NCI-H1105 treated with DMSO at 0.1 percent for 48 hours (cell line): ENCODE measurements around the gene ZNF592.

Source experiments
- DNase-seq: peaks from one replicate; lab custom pipeline; 2025; lab: John Stamatoyannopoulos, UW

ZNF592 gene

DNA sequence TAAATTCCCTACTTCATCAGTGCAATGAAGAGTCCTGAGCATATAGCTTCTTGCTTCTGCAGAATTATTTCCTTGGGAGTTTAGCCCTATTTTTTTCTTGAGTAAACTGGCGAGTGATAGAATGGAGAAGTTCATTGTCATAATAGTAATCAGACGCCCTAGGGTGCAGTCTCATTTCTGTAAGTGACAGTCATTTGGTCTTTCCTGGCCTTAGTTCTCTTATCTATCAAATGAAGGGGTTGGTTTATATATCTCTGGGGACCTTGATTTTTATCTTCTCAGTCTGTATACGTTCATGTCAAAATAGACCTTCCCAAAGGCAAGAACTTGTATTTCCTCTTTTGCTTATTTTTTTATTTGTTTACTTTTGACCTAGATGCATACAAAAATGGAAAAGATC lies 58.8 kb downstream of the ZNF592 start:
- DNase-seq: no peak

DNA sequence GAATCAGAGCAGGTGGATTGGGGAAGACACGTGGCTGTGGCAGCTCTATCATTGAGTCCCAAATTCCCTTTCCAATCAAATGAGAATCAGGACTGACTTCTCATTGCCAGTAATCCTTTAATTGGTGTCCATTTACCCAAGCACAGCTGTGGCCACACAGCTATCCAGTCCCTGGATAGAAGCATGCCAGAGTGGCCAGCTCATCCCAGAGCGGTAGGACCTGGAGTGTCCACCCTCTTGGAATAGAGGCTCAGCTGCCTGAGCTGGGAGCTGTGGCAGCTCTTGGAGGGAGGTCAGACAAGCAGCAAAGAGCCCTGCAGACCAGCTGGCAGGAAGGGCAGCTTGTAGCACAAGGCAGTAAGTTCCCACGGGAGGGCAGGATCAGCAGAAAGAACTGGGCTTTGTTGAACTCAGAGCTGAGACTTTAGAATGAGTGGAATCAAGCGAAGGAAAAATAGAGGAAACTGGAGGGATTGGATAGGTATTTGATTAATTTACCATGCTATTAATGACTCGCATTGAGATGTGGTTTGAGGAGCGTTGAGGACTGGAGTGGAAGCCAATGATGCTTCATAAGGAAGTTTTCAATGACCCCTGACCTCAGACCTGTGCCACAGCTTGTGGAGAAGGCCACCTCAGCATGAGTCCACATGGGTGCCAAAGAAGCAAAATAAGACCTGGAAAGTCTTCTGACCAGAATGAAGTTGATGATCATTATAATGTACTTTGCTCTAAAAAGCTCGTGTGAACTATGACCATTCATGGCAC lies 61.9 kb downstream of the ZNF592 start:
- no peak for DNase-seq

DNA sequence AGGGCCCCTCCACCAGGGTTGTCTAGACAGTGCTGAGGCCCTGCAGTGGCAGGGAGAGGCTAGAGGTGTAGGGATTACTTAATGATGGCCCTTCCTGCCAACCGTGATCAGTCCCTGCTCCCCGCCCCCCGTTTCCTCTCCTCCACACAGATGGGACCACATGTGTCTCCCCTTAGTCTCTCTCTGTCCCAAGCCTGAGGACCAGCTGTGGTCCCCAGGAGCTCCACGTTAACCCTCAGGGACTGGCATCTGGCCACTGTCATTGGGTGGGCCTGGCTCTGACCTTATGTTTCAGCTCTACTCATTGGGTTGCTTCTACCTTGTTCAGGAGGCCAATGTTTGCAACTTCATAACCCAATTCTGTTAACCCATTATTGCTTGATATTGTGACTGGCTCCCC lies 62.8 kb downstream of the ZNF592 start:
- DNase-seq: no peak

DNA sequence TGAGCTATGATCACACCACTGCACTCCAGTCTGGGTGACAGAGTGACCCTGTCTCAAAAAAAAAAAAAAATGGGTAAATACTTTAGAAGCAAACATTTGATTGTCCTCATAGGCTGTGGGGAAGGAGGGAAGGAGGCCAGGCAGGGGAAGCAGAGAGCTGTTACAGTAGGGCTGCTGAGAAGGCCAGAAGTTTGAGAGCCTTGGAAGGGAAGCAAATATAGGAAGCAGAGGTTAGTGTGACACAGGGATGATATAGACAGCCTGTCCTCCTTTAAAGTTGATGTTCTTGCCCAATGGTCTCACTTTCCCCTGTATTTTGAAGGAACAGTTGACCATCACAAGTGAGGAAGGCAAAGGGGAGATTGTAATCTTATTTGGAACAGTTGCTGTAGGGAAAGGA lies 63.4 kb downstream of the ZNF592 start:
- no peak for DNase-seq

DNA sequence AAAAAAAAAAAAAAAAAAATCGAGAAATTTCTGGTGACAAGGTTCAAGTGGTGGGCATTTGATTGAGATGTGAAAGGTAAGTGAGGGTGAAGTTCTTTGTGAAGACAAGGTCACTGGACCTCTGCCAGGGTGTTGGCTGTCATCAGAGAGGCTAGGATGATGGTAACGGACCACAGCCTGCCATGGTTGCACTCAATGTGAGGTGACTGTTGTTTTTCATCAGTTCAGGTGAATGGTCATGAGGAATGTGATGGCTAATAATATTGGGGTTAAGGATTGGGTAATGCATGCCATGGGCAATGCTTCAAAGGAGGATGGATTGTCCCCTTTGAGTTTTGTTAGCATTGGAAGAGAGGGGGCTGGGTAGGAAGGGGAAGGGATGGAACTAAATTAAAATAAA lies 64.5 kb downstream of the ZNF592 start:
- DNase-seq: no peak

DNA sequence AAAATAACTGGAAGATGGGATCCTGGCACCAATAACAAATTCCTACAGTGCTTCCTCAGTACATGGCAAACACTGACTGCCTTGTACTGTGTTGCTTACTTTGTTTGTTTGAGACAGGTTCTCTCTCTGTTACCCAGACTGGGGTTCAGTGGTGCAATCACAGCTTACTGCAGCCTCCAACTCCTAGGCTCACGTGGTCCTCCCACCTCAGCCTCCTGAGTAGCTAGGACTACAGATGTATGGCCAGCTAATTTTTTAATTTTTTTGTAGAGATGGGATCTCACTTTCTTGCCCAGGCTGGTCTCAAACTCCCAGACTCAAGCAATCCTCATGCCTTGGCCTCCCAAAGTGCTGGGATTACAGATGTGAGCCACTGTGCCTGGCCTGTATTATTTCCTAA lies 65.0 kb downstream of the ZNF592 start:
- no peak for DNase-seq

DNA sequence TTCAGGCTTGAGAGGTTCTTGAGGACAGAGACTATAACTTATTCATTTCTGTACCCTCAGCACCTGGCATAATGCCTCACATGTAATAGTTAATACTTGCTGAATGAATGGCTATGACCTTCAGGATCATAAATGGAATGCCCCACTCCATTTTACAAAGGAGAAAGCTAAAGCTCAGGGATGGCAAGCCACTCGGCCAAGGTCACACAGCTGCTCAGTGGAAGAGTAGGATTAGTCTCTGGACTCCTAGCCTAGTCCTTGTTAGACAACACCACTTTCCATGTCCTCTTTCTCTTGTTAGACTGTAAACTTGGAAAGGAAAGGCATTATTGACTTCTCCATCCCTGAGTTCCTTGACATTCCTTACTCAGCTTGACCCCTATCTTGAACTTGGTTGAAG lies 65.5 kb downstream of the ZNF592 start:
- DNase-seq: no peak

DNA sequence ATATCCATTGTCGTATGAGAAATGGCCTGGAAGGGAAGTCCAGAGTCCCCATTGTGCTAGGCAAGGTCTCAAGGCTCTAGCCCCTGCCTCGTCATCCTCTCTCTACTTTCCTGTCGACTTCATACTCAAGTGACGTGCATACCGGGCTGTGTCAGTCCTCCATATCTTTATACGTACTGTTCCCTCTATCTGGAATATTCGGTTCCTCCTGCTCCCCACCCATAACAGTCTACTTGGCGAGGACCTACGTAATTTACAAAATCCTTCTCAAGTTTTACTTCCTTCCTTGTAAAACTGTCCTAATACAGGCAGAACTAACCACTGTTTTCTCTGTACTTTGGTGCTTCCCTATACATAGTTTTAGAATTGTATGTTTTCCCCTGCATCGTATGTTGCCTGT lies 66.5 kb downstream of the ZNF592 start:
- DNase-seq: no peak

DNA sequence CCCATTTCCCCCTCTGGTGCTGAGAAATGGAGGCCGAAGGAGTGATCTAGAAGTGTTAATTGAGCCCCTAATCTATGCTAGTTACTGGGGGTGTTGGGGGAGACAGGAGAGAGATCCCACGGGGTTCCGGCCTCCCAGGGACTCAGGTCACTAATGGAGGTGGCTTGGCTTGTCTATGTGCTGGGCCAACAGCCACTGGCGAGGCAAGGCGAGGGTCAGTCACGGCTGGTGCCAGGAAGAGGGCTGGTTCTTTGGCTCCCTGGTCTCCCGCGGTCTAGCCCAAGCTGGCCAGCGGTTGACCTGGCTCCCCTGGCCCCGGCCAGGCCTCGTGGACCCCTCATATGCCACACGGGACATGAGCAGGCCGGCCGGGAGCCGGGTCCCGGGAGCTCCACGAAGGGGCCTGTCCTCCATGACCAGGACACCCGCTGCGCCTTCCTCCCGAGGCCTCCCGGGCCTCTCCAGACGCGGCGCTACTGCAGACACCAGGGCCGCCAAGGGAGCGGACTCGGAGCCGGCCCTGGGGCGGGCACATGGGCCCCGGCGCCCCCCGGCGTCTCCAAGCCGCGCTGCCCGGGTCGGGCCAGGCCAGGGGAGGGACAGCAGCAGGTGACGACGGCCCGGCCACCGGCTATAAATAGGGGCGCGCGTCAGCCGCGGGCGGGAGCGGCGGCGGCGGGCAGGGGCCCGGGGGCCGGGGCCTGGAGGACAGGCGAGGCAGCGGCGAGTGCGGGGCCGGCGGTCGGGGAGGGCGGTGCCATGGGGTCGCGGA lies 68.5 kb downstream of the ZNF592 start, which contains the start of gene ALPK3:
TSS of gene ALPK3 (plus strand) at position 663 of the 772 bp plus-strand sequence. CDS start at position 760, 97 bp downstream.
- DNase-seq: no peak

DNA sequence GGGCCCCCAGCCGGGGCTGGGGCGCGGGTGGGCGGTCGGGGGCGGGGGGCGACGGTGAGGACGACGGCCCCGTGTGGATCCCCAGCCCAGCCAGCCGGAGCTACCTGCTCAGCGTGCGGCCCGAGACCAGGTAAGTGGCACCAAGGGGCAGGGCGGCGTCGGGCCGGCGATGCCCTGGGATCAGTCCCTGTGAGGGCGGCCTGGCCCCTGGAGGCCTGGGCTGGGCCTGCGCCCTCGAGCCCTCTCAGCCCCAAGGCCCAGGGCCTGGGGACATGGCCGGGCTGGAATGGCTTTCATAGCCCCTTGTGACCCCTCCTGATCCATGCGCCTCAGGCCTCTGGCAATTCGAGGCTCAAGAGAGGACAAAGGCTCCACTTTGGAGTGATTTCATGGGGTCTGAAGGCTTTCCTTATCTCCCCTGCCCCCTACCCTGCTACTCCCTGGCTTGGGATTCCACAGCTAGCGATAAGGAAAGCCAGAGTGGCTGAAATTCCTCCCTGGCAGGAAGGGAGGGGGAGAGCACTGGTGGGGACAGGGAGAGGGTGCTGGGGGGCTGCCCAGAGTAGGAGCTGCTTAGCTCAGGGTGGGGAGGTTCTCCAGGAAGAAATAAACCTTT lies 69.2 kb downstream of the ZNF592 start:
- no peak for DNase-seq

DNA sequence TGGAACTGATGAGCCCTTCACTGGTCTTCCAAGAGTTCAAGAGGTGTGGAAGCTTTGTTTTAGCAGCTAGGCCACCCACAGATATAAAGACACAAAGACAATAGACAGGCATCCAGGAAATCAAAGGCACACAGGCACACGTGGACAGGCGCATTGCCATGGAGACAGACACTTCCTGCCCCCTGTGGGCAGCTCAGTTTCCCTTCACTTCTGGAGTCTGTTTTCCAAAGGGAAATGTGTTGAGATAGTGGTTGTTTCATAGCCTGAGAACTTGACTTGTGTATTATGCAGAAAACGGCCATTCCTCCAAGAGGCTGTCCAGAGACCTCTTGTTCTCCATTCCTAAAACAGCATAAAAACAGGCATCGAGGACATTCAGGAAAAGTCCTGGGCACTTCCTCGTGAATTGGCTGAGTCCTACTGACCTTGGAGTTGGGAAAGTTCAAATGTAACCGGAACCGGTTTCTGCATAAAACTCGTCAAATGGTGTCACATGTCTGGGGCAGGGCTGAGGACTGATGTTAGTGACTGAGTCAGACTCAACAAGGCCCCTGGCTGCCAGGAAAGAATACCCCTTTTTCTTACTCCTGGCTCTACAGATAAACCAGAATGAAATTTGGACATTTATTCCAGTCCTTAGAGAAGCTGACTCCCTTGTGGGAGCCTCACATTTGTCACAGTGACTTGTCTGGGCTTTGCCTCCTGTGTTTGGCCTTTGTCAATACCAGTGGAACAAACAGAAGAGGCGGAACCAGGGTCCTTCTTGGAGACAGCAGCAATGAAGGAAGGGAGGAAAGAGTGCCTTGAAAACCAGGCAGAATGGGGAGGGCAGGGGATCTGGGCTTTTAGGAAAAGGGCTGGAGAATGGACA lies 70.1 kb downstream of the ZNF592 start:
- DNase-seq: no peak

DNA sequence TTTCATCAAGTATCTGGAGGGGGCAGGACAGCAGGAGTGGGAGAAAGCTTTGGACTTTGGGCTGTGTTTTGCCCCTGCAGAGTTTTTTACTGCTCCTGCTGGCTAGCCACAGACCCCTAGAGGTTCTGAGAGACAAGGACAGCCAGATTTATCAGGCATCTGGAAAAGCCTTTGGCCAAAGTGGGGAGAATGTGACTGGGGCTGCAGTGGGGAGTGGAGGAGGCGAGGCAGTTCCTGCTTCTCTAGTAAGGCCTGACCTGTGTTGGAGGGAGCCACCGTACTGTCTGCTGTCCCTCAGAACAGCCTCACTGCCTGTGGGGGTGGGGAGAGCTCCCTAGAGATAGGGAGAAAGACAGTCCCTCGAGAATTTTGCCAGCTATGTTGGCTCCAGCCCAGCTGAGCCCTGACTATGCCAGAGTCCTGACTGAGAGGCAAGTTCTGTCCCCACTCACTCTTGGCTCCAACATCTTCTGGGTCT lies 70.9 kb downstream of the ZNF592 start:
- DNase-seq: no peak

DNA sequence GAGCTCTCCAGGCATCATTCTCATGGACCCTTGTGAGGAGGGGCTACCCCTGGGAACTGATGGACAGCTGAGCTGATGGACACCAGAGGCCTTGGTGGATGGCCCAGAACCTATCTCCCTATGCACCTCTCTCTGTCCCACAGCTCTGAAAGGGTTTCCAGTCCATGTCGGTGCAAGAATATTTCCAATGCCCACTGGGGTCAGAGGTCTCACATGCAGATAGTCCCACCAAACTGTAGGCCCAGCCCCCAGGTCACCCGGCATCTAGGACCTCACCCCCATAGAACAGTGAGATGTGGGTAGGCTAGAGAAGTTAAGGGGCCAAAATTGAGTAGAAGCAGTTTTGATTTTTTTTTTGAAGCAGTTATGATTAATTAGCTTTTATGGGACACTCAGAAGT lies 71.4 kb downstream of the ZNF592 start:
- DNase-seq: no peak

DNA sequence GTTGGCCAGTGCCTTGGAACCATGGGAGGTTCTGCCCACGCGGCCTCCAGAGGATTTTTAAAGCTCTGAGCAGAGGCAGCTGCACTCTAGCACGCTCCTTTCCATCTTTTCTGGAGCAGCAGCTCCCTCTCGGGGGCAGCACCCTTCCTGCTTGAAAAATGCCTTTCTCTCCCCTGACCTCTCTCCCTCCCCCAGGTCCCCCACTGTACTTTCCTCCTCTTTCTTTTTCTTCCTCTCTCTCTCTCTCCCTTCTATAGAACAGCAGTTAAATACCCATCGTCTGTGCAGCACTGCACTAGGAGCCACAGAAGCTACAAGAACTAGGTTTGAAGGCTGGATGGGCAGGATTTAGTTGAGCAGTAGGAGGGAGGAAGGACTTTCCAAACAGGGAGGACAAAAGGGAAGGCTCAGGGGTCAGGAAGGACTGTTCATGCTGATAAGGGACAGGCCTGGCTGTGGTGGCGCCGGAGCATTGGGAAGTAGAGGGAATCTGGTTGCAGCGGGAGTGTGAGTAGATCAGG lies 73.2 kb downstream of the ZNF592 start:
- DNase-seq: no peak

DNA sequence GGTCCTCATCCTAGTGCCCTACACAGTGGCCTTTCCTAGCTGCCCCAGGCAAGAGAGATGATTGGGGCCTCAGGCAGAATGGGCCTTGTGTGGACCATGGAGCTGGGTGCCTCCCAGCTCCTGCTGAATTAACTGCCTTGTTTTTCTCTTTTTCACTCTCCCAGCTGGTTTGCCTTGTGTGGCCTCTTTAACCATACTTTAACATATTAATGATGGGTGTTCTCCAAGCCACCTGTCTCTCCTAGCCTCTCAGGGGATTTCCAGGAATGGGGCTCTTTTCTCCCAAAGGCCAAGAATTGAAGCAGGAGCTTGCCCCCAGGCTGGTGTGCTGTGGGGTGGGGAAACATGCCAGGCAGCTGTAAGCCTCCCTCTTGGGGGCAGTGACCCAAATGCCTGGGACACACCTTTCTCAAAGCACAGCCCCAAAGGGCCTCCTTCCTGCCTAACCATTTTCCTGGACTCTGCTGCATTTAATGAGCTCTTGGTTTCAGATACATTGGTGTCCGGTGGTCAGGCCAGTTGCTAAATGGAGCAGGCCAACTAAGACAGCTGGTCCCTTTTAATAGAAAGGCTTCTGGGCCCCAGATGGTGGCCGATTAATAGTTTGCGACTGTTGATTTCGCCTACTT lies 74.4 kb downstream of the ZNF592 start:
- DNase-seq: no peak

DNA sequence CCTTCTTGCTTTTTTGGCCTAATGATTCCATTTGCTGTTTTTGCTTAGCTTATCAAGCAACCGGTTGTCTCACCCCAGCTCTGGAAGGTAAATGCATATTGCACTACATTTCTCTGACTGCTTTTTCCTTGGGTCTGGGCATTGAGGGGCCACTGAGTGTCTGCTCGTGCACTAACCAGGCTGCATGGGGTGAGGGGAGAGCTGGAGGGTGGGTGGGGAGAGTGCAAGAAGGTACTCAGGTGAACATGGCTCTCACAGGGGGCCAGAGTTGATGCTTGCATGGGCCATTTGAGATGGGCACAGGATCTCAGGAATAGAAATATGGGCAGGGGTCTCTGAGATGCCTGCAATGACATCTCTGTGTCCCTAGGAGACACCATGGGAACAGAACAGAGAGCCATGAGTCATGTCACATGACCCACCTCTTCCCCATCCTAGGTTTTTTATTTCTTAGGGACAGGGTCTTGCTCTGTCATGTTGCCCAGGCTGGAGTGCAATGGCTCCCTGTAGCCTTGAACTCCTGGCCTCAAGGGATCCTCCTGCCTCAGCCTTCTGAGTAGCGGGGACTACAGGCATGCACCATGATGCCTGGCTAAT lies 75.0 kb downstream of the ZNF592 start:
- DNase-seq: no peak

DNA sequence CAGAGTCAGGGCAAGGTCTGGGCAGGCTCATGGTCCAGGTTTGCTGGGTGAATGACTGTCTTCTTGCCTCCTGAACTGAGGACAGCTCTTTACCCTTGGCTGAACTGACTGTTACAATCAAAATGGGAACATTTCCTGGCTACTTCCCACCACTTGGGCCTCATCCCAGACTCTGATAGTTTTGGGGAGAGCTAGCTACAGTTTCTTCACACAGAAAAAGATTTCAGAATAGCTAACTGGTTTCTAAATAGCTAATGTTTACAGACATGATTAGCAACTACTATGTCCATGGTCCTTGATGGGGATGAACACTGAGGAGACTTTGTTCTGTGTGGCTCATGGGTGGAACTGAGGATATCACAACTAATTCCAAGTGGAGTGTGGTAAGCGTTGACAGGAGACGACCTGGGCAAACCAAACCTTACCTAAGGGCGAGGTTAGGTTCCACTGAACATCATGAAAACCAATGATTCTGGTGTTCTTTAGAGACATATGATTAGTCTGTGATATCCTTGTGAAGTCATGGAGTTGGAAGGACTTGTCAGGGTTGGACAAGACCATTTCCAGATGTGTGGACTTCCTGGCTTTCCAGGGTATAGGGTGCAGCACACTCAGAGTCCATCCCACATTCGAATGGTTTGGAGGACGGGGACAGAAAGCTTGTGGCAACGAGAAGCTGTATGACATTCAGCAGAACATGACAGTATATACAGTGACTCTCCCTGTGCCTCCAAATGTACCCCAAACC lies 76.0 kb downstream of the ZNF592 start:
- DNase-seq: no peak

DNA sequence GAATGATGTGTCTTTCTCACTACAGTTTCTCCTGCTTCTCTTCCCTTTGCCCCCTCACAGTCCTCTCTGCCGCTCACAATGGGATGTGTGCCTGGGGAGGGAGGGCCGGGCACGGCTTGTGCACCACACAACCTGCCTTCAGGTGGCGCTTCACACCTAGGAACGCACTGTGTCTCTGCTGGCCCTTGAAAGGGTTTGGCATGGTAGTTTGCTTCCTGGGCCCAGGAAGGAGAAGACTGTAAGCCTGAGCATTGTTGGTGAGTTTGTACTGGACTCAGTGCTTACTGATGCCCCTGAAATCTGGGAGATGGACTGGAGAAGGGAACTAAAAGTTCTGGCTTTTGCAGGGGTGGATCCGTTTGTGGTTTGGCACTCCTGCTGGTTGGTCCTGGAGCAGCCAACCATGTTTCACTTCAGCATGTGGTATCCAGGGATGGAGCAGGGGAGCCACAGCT lies 78.0 kb downstream of the ZNF592 start:
- no peak for DNase-seq

DNA sequence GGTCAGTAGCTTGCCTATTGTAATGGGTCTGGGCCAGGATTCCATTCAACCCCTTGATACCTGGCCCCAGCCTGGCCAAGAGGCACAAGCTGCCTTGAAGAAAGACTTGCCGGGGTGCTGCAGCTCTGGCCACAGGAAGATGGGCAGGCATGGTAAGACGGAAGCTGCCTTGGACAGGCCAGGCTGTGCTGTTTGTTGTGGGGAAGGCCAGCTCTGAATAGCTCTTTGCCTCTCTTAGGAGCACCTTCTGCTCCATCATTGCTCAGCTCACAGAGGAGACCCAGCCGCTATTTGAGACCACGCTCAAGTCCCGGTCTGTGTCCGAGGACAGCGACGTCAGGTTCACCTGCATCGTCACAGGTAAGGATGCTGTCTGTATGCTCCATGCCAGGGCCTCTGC lies 78.9 kb downstream of the ZNF592 start:
- DNase-seq: no peak
